Umbilical cord (tissue), 2 donors: Measurements from ENCODE around the gene CIITA. TPM values are rescaled to one million over a fixed set of nuclear protein-coding genes. Genes with fewer than 3 reads are reported as not detected.

ENCODE experiments used
- DNase-seq: peaks from one replicate; pipeline ENCODE4 v3.0.0-alpha.2; 2015; ENCODE audit warnings: low spot score
- total RNA-seq: library from RNA; depleted of rRNA; stranded (reverse); fragments of >200 nt; gene quantifications from one replicate; pipeline ENCODE4 v1.2.3, GENCODE V29; 2014; ENCODE audit warnings: low replicate concordance; ENCODE audit not compliant: insufficient read depth

CIITA gene
- total RNA-seq, 1 donor from 2014 or later: 11.1 TPM

DNA sequence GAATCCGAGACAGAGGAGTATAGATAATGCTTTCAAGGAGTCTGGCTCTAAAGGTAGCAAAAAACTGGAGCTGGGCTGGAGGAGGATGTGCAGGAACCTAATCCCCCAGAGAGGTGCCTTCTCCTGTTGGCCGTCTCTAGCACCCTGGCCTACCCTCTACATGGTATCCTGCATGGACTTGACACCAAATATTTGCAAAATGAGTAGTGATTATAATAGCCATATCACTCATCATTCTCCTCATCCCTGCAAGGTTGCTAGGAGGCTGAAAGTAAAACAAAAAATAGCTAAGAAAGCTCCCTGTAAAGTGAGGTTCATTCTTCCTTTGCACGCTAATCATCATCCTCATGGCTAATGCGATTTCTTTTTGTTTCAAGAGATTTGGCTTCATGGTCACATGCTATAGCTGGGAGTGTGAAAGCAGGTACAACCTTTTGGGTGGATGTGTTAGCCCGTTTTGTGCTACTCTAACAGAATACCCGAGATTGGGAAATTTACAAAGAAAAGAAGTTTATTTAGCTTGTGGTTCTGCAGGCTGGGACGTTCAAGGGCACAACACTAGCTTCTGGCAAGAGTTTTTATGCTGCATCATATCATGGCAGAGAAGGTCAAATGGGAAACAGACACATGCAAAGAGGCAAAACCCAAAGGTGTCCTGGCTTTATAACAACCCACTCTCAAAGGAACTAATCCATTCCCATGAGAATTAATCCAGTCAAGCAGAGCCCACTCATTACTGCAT, 27.1 kb upstream of the CIITA start:
- DNase-seq: no peak

DNA sequence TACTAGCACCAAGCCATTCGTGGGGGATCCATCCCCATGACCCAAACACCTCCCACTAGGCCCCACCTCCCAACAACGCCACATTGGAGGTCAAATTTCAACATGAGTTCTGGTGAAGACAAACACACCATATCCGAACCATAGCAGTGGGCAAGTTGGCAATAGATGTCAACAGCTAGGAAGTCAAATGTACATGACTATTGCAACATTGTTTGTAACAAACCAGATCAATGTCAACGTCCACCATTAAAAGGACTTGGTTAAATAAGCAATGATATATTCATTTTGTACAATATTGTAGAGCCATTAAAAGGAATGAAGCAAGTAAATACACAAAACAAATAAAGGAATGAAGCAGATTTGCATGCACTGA, 26.5 kb upstream of the CIITA start:
- no peak for DNase-seq

DNA sequence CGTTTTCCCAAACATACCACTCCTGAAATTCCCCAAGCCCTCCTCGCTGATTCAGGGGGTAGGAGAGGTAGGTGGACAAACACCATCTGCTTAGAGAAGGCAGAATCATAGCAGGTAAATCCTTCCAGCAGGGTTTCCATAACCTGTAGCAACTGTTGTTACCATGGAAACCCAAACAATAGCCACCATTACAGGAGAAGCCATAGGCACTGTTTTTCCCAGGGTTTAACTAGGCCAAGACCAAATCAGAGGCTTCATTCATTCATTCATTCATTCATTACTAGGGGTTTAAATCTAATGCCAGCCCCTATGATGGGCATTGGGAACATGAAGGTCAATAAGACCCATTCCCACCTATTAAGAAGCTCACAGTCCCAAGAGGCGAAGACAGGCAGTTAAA, 25.5 kb upstream of the CIITA start:
- no peak for DNase-seq

DNA sequence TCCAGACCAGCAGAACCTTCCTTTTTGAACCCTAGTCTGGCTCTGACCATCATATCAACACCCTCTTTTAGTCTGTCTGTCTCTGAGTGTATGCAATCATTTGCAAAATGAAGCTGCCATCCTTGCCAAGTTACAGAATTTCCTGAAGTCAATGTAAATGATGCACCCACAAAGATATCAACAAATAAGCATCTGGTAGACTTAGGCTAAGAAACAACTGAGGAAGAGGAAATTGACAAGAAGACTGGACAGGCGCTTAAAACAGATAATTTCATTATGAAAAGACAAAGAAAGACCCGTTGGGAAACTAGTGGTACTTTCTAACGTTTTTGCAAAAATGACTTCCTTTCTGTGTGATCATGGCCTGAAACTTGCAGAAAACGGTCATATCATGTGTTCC, 24.7 kb upstream of the CIITA start:
- no peak for DNase-seq

DNA sequence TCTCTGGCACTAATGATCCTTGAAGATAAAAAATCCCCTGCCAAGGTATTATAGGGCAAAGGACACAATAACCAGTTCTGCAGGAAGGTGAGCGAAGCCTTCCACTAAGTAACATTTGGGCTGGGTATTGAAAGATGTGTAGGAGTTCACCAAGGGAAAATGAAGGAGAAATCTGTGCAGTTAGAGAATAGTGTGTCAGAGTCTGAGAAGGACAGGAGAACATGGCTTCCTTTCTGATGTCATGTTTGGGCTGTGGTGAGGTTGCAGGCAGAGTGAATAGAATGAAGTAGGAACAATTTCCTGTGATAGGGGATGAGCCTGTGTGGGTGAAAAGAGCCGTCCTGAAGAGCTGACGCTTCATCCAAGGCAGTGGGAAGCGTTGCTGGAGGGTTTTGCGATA, 24.1 kb upstream of the CIITA start:
- DNase-seq: no peak

DNA sequence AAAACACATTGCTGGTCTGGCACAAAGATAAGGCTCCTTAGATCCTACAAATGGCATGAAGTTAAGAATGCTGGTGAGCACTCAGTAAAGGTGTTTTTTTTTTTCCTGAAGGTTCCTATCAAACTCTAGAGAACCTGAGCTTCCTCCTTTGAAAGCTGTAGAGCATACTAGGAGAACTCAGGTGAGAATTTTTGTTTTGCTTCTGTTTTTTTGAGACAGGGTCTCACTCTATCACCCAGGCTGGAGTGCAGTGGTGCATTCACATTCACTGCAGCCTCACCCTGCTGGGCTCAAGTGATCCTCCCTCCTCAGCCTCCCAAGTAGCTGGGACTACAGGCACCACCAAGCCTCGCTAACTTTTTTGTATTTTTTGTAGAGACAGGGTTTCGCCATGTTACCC, 21.0 kb upstream of the CIITA start:
- DNase-seq: no peak

DNA sequence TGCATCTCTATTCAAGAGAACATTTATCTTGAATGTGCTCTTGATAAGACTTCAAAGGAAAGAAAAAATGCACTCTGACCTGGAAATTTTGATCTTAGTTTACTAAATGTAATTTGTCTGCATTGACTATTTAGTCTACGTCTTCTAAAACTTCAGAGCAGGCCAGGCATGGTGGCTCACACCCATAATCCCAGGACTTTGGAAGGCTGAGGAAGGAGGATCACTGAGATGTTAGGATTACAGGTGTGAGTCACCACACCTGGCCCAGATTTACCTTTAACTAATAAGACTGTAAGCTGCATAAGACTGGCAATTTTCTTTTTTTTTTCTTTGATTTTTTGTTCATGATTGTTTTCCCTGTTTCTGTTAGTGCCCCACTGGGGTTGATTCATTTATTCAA, 18.8 kb upstream of the CIITA start:
- no peak for DNase-seq

DNA sequence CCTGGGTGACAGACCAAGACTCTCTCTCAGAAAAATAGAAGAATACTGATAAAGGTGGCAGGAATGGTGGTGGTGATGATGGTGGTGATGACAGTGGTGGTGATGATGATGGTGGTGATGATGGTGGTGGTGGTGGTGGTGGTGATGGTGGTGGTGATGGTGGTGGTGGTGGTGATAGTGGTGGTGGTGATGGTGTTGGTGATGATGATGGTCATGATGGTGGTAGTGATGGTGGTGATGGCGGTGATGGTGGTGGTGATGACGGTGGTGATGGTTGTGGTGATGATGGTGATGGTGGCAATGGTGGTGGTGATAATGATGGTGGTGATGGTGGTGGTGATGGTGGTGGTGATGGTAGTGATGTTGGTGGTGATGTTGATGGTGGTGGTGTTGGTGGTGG, 18.0 kb upstream of the CIITA start:
- no peak for DNase-seq

DNA sequence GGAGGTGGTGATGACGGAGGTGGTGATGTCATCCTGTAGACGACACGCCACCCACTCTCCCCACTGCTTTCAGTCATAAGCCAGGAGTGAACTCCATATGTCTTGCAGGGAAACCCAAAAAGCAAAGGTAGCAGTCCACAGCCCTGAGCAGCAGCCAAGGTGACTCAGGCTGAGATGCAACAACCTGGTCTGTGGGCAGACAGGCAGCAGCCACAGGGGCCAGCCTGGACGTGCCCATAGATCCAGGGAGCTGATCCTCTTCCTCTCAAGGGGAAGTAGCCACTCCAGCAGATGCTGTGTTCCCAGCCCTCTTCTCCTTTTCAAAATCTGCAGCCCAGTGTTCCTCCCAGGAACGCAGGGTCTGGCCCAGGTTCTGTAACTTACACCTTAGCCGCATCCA, 17.3 kb upstream of the CIITA start:
- no peak for DNase-seq

DNA sequence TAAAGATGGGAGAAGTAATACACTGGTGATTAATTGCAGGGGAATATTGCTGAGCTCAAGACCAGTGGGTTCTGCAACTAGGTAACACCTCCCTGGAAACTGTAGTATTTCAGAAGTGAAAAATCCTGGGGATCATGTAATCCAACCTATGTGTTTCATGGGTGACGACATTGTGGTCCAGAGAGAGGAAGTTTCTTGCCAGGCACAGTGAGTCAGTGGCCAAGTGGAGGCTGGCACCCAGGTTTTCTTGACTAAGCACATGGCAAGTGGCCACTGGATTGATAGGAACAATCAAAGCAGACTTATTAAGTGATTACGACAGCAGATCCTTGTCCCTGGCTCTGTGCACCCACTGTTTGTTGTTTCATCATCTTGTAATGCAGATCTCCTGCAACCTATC, 14.6 kb upstream of the CIITA start:
- no peak for DNase-seq

DNA sequence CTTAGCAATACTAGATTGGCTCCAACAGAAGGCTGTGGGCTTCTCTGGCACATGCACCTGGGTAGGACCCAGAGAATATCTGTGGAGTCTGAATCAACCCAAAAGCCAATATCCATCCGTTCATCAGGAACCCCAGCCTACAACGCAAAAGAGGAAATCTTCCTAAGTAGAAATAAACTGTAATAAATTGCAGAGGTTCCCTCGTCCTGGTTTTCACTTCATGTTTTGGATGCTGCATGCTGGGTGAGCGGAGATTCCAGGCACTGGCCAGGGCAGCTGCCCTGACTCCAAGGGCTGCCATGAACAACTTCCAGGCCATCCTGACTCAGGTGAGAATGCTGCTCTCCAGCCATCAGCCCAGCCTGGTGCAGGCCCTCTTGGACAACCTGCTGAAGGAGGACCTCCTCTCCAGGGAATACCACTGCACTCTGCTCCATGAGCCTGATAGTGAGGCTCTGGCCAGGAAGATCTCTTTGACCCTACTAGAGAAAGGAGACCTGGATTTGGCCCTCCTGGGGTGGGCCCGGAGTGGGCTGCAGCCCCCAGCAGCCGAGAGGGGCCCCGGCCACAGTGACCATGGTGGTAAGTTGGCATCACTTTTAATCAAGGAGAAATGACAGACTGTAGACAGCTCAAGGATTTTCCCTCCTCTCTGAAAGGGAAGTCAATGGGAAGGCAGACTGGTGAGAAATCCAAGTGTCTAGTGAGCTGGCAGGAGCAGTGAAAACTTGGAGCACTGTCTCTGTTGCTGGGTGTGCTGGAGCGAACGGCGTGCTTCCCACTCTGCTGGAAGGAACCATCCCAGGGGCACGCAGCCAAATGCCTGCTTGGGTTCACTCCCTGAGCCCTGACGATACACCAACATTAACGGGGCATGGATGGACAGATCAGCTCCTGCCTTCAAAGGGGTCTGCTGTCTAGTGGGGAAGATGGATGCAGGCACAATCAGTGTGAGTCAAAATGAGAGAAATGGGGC, 10.7 kb upstream of the CIITA start:
- DNase-seq: no peak

DNA sequence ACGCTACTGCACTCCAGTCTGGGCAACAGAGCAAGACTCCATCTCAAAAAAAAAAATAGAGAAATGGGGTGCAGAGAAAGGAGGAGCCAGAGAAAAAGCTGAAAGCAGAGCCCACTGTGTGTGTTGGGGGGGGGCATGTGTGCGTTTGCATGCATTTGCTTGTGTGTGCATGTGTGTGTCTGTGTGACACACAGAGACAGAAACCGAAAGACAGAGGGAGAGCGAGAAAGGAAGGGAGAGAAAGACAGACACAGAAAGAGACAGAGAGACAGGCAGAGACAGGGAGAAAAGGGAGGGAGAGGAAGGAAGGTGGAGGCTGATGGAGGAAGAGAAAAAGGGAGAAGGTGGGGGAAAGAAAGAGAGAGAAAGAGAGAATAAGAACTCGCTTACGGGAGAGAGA, 9.8 kb upstream of the CIITA start:
- no peak for DNase-seq

DNA sequence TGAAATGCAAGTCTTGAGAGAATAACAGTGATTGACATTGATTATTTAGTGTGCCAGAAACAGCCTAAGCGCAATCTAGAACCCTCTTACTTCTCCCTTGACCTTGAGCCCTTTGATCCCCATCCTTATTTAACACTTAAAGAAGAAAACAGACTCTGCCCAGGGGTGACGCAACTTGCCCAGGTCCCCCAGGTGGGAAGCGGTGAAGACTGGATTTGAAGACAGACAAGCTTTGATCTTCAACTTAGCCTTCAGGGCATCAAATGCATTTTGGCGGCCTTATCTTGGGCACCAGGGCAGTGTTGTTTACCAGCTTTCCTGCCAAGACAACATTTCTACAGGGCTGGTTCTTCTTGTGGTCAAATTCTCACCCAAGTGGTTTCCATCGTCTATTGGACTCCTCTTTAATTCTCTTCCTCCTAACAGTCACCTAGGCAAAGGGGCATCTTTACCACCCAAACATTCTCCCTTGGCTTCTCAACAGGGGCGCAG, 8.9 kb upstream of the CIITA start:
- no peak for DNase-seq

DNA sequence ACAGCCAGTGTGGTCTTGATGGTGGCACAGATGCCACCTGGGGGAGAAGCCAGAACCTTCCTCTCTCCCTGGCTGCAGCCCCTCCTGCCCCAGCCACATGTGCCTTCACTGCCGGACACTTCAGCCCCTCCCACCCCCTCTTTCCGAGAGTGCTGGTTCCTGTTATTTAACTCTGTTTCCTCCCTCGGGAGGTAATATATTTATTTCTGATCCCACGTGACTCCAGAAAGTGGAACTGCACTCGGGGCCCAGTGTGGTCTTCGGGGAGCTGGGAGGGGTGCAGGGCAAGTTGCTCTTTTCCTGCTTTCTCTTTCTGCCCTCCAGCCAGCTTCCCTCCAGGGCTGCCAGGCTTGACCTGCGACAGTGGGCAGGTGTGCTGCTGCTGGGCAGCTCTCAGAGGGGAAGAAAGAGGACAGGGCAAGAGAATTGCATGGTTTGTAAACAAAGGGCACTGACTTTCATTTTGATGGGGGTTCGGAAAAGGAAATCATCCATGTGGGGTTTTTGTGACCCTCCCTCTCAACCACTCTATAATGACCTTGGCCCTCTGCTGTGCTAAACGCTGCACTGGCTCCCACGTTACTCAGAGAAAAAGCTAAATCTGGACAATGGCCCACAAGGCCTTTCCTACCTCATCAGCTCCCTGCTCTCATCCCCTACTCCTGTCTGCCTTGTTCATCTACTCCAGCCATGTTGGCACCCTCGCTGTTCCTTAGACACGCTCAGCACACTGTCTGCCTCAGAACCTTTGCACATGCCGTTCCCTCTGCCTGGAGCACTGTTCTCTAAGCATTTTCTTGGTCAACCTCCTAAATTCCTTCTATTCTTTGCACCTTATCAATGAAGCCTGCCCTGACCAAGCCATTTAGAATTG, 8.2 kb upstream of the CIITA start:
- peak; percentile 45 for DNase-seq

DNA sequence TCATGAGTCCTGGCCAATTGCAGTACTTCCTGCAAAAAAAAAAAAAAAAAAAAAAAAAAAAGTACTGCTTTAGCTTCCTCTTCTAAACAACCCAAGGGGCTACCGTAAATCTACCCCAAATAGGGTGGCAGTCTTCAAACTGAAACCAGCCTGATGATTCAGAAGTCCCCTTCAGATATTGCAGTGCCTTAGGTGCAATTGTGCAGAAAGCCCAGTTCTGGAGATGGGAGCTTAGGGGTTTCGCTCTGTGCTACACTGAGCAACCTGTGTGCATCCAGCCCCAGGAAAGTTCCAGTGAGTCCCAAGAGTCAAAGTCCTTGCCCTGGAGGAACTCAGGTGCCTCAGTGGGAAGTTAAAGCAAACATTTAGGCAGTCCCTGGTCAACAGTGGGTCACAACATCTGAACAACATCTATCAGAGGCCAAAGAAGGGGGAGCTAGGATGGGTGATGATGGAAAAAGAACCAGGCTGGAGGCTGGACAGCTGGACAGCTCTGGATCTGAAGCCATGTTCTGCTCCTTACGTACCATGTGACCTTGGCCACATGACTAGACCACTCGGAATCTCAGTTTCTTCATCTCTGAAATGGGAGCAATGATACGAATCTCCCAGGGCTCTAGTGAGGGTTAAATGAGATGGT, 6.7 kb upstream of the CIITA start:
- DNase-seq: no peak

DNA sequence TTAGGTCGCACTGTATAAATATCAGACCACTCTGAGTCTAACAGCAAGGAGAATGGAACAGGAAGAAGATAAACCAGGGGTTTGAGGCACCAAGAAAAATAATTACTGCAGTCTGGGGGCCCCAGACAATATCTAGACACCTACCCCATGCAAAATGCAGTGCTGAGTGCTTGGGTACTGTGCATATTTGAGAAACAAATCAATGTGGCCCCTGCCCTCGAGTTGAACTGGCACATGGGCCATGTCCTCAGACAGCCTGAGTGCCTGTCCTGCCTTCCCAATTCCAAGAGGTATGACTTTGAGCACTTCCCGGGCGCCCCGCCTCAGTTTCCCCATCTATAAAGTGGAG, 6.2 kb upstream of the CIITA start:
- no peak for DNase-seq

DNA sequence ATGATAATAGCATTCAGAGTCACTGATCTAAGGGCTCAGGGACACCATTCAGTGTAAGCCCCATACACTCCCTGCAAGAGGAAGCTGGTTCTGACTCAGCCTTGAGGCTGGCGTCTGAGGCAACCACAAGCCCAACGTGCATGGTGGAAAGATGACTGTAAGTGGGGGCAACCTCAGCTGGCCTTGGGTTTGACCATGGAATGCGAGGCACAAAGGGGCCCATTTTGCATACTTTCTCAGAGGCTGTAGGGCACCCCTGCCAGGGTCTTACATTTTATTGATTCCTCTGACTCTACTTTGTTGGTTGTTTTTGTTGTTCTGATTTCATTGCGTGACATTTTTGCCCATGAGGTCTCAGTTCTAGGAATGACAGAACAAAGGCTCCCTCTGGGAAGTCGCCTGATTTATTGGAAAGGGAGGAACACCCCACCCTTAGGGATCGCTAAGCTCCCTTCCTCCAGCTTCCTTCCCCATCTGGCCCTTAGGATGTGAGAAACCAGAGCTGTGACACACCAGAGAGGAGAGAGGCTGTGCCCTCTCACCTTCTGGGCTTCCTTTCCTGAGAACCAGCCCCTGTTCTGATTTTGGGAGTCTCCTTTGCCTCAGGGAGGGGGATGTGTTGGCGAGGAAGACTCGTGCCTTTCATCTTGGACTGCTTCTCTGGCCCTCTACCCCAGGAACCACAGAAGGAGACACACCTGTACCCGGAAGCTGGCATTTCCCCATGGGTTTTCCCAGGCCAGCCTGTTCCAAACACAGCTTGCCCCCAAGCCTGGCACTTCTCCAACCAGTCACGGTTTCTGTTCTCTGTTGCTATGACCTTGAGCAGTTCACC, 5.6 kb upstream of the CIITA start:
- no peak for DNase-seq

DNA sequence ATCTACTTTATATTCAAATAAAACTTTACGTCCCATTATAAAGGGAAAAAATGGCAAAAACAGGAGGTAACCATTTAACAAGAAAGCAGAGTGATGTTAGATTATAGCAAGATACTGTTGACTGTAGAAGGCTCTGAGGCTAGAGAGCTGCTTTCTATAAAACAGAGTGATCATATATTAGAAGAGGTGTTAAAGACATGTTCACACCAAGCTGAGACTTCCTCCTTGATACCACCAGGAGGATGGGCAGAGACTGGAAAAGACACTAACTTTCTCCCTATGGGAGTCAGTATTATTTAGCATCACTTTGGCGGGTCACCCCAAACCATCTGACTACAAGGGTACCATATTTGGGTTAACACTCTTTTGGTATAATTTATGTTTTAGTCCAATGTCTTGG, 687 bp upstream of the CIITA start:
- DNase-seq: no peak

DNA sequence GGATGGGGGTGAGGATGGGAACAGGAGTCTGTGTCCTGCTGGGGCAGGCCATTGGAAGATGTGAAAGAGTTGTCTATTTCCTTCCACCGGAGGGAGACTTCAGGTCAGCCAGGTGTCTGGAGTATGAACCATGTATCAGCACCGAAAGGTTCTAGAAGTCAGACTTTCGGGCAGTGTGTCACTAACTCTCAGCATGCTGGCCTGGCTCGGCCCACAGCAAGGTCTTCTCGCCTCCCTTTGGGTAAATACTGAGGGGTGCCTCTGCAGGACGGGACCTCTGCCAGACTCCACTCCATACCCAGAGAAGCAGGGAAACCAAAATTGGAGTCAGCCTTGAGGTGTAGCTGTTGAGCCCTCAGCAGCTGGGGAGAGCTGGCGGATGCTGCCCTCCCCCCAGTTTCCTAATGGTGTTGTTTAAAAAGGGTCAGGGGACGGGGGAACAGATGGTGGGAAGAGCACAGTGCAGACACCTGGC, 507 bp downstream of the CIITA start:
- no peak for DNase-seq

DNA sequence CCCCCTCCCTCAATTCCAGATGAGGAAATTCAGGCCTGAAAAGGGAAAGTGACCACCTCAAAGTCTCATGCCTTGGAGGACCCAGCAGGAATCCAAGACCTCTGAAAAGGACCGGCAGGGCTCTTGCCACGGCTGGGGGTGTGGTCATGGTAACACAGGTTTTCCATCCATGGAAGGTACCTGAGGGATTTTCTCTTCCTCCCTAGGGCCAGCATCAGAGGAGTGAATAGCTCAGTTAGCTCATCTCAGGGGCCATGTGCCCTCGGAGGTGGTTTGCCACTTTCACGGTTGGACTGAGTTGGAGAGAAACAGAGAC, 1.3 kb downstream of the CIITA start:
- DNase-seq: no peak
